Measurements from ENCODE around the gene LOXL1.
A peak's percentile ranks its signal among the peaks of the same experiment; 100 is the strongest.

DNA sequence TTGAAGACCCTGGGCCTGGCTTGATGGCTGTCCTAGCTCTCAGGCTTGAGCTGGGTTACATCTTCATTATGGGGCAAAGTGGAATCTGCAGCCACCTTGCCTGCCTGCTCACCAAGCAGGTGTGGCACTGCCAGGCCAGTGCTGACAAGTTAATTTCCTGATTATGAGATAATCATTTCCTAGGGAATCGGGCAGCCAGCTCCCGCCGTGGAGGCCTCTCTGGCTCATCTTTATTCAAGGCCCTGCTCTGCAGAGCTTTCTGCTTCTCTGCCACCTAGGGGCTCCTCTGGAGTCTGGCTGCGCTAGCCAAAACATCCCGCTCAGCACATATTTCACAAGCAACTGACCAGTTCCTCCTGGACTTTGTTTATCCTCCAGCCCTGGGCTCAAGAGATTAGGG lies 9.9 kb downstream of the LOXL1 start:
- TF ChIP-seq, protein P1, sequence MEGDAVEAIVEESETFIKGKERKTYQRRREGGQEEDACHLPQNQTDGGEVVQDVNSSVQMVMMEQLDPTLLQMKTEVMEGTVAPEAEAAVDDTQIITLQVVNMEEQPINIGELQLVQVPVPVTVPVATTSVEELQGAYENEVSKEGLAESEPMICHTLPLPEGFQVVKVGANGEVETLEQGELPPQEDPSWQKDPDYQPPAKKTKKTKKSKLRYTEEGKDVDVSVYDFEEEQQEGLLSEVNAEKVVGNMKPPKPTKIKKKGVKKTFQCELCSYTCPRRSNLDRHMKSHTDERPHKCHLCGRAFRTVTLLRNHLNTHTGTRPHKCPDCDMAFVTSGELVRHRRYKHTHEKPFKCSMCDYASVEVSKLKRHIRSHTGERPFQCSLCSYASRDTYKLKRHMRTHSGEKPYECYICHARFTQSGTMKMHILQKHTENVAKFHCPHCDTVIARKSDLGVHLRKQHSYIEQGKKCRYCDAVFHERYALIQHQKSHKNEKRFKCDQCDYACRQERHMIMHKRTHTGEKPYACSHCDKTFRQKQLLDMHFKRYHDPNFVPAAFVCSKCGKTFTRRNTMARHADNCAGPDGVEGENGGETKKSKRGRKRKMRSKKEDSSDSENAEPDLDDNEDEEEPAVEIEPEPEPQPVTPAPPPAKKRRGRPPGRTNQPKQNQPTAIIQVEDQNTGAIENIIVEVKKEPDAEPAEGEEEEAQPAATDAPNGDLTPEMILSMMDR (IDR thresholded peaks at IDR 0.05): peak; percentile 24; the same call in 1 of the 2 replicates
- TF ChIP-seq NRF1 (IDR thresholded peaks at IDR 0.05; ENCODE audit: low read depth, low read length) (no peak), YY1 (IDR thresholded peaks at IDR 0.05; ENCODE audit: low read depth) (no peak), GABPA (IDR thresholded peaks at IDR 0.05; ENCODE audit: low read depth) (no peak), GATA2 (CRISPR knock-in tag; IDR thresholded peaks at IDR 0.05) (no peak)
- TF ChIP-seq, protein P2, sequence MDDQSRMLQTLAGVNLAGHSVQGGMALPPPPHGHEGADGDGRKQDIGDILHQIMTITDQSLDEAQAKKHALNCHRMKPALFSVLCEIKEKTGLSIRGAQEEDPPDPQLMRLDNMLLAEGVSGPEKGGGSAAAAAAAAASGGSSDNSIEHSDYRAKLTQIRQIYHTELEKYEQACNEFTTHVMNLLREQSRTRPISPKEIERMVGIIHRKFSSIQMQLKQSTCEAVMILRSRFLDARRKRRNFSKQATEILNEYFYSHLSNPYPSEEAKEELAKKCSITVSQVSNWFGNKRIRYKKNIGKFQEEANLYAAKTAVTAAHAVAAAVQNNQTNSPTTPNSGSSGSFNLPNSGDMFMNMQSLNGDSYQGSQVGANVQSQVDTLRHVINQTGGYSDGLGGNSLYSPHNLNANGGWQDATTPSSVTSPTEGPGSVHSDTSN (IDR thresholded peaks at IDR 0.05): no peak
- TF ChIP-seq, protein P3, sequence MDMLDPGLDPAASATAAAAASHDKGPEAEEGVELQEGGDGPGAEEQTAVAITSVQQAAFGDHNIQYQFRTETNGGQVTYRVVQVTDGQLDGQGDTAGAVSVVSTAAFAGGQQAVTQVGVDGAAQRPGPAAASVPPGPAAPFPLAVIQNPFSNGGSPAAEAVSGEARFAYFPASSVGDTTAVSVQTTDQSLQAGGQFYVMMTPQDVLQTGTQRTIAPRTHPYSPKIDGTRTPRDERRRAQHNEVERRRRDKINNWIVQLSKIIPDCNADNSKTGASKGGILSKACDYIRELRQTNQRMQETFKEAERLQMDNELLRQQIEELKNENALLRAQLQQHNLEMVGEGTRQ (IDR thresholded peaks at IDR 0.05; ENCODE audit: borderline replicate concordance, low read depth, low read length): no peak
